Upper lobe of left lung (tissue), 6 donors: ENCODE measurements around the gene CDCA4. TPM values are rescaled to one million over a fixed set of nuclear protein-coding genes. Genes with fewer than 3 reads are reported as not detected.

Experiments
- ATAC-seq, 2 donors: fragments of 200-7000 bp; cut with Tn5 transposase; one replicate each; pipeline ENCODE4 v1.9.1; 2022; ENCODE audit warnings: mild to moderate bottlenecking in 2 of 2, moderate library complexity in 2 of 2; ENCODE audit not compliant: low FRiP score in 2 of 2
- DNase-seq, 2 donors: peaks; one replicate each; pipeline ENCODE4 v3.0.0-alpha.2; 2019 to 2020
- H3K27ac ChIP-seq, 4 donors: fragments of 200-600 bp; sonication (generic); one replicate each; pipeline ENCODE4 v1.5.1; 2016 to 2019
- H3K27me3 ChIP-seq, 4 donors: fragments of 200-600 bp; sonication (generic); one replicate each; pipeline ENCODE4 v1.5.1; 2017 to 2019
- H3K36me3 ChIP-seq, 4 donors: fragments of 200-600 bp; sonication (generic); one replicate each; pipeline ENCODE4 v1.5.1; 2016 to 2019
- H3K4me1 ChIP-seq, 4 donors: fragments of 200-600 bp; sonication (generic); one replicate each; pipeline ENCODE4 v1.5.1; 2018 to 2019
- H3K4me3 ChIP-seq, 4 donors: fragments of 200-600 bp; sonication (generic); one replicate each; pipeline ENCODE4 v1.5.1; 2017 to 2019; ENCODE audit warnings: mild to moderate bottlenecking in 2 of 4, moderate library complexity in 1 of 4
- H3K9me3 ChIP-seq, 4 donors: fragments of 200-600 bp; sonication (generic); one replicate each; pipeline ENCODE4 v1.5.1; 2018 to 2019
- CTCF ChIP-seq, 6 experiments: fragments of 450-650 bp in 4 of 6; fragments of 200-600 bp in 2 of 6; sonication (generic) in 2 of 6; IDR thresholded peaks; one replicate each; pipeline ENCODE4 v1.5.1; 2016 to 2019; ENCODE audit warnings: antibody characterized with exemption in 6 of 6
- EP300 ChIP-seq, 4 donors: sonication (generic); formaldehyde crosslinking; IDR thresholded peaks; one replicate each; pipeline ENCODE4 v1.5.1; 2017; ENCODE audit warnings: antibody characterized with exemption in 4 of 4, control low read depth in 2 of 4
- POLR2A ChIP-seq, 4 donors: fragments of 450-650 bp; IDR thresholded peaks; one replicate each; pipeline ENCODE4 v1.5.1; 2016 to 2017; ENCODE audit warnings: antibody characterized with exemption in 4 of 4, mild to moderate bottlenecking in 2 of 4
- POLR2AphosphoS5 ChIP-seq, 2 donors: sonication (generic); formaldehyde crosslinking; IDR thresholded peaks; one replicate each; pipeline ENCODE4 v1.5.1; 2017; ENCODE audit warnings: antibody characterized with exemption in 2 of 2
- WGBS, 2 donors: methylation state at CpG; one replicate each; pipeline ENCODE4 v1.1.5; 2017 to 2018; 5-methylcytosine and 5-hydroxymethylcytosine counted together
- total RNA-seq, 6 donors: library from RNA; depleted of rRNA in 4 of 6; stranded (reverse); fragments of >200 nt in 4 of 6; gene quantifications; one replicate each; pipeline versions ENCODE4 v1.1.0 to v1.2.1, GENCODE V29; 2016 to 2021
- donor health status: DM: no; HTN: no; CAD: no; lungs with moderate emphysema.
- donor health status: DM: no; HTN: yes; CAD: no; lungs with severe emphysema.

Gene CDCA4
- total RNA-seq, 6 donors from 2014 or later, result 0.89 to 10.3 (median 6.6) TPM

GRCh38 chr14:105052110-105052458 lies 31.2 kb upstream of the CDCA4 start:
- Histone ChIP-seq H3K27me3 (no peaks in the 10 kb centered on the region), H3K4me3 (no peak overlapping the region), H3K4me1 (peaks cover 0 to 10% (median 2%) of the 10 kb centered on the region in 4 donors), H3K36me3 (peaks cover 0 to 22% (median 7%) of the 10 kb centered on the region in 4 donors), H3K9me3 (no peaks in the 10 kb centered on the region), H3K27ac (no peak overlapping the region)
- DNase-seq (no peak), ATAC-seq (no peak)
- WGBS, 2 donors, result 78 to 87% methylated on average over 4 of the region's 4 CpGs
- TF ChIP-seq POLR2AphosphoS5 (IDR thresholded peaks at IDR 0.05) (no peak), POLR2A (IDR thresholded peaks at IDR 0.05) (no peak)

- Histone ChIP-seq H3K27me3 (no peaks in the 10 kb centered on the region), H3K4me3 (no peak overlapping the region), H3K9me3 (no peaks in the 10 kb centered on the region), H3K36me3 (peaks cover 0 to 22% (median 7%) of the 10 kb centered on the region in 4 donors), H3K4me1 (peaks cover 0 to 10% (median 2%) of the 10 kb centered on the region in 4 donors), H3K27ac (no peak overlapping the region)
- 95% methylated on average over 49 to 58 of the region's 59 CpGs for WGBS, 2 donors
- DNase-seq (peak in 1 of 2 donors; percentile 78), ATAC-seq (no peak)
- TF ChIP-seq POLR2AphosphoS5 (IDR thresholded peaks at IDR 0.05), result no peak
Measured at GRCh38 chr14:105051182-105052109, 30.6 kb upstream of the CDCA4 start.

- Histone ChIP-seq H3K9me3 (no peaks in the 10 kb centered on the region), H3K4me1 (peaks cover 0 to 16% (median 3%) of the 10 kb centered on the region in 4 donors), H3K27ac (no peak overlapping the region), H3K4me3 (no peak overlapping the region), H3K27me3 (no peaks in the 10 kb centered on the region), H3K36me3 (peaks cover 0 to 22% (median 6%) of the 10 kb centered on the region in 4 donors)
- ATAC-seq, result no peak
- TF ChIP-seq CTCF (IDR thresholded peaks at IDR 0.05), result peak in 1 of 6 experiments; percentile 11
- TF ChIP-seq POLR2A (IDR thresholded peaks at IDR 0.05), result no peak
- WGBS, 2 donors, result 70% methylated on average over 10 of the region's 10 CpGs; no CpG with 5 or more reads in 1 of the 2 donors
- peak in 1 of 2 donors; percentile 84 for DNase-seq
Measured at GRCh38 chr14:105050551-105050897, 29.6 kb upstream of the CDCA4 start.

- no peak for TF ChIP-seq POLR2A (IDR thresholded peaks at IDR 0.05)
- no peak for TF ChIP-seq EP300 (IDR thresholded peaks at IDR 0.05)
- TF ChIP-seq POLR2AphosphoS5 (IDR thresholded peaks at IDR 0.05), result no peak
- TF ChIP-seq CTCF (IDR thresholded peaks at IDR 0.05), result no peak
- H3K27ac ChIP-seq, result no peak overlapping the region
- no peak overlapping the region for H3K4me3 ChIP-seq
- ATAC-seq, result no peak
- H3K36me3 ChIP-seq, result peaks cover 0 to 22% (median 6%) of the 10 kb centered on the region in 4 donors
- WGBS, 2 donors, result 92% methylated on average over 13 to 21 of the region's 25 CpGs
- no peaks in the 10 kb centered on the region for H3K27me3 ChIP-seq
- peaks cover 0 to 19% (median 4%) of the 10 kb centered on the region in 4 donors for H3K4me1 ChIP-seq
- no peaks in the 10 kb centered on the region for H3K9me3 ChIP-seq
- peak in 1 of 2 donors; percentile 64 for DNase-seq
Measured at GRCh38 chr14:105049753-105050550, 29.1 kb upstream of the CDCA4 start.

- no peak for ATAC-seq
- TF ChIP-seq CTCF (IDR thresholded peaks at IDR 0.05) (no peak), POLR2AphosphoS5 (IDR thresholded peaks at IDR 0.05) (no peak), POLR2A (IDR thresholded peaks at IDR 0.05) (no peak), EP300 (IDR thresholded peaks at IDR 0.05) (no peak)
- WGBS, 2 donors, result 89 to 93% methylated on average over 12 to 22 of the region's 24 CpGs
- Histone ChIP-seq H3K4me3 (no peak overlapping the region), H3K4me1 (peaks cover 0 to 19% (median 4%) of the 10 kb centered on the region in 4 donors), H3K9me3 (no peaks in the 10 kb centered on the region), H3K27ac (no peak overlapping the region), H3K27me3 (no peaks in the 10 kb centered on the region), H3K36me3 (peaks cover 0 to 15% (median 6%) of the 10 kb centered on the region in 4 donors)
- DNase-seq, result peak in 1 of 2 donors; percentile 68
Measured at GRCh38 chr14:105047283-105048016, 26.6 kb upstream of the CDCA4 start.
